Caki2 (cell line): ENCODE data around the gene GALNT10. TPM values are rescaled to one million over a fixed set of nuclear protein-coding genes. Genes with fewer than 3 reads are reported as not detected.

ENCODE experiments used
- DNase-seq: peaks from one replicate; pipeline ENCODE4 v3.0.0-alpha.2; 2015; ENCODE audit warnings: low read depth
- in situ Hi-C: cut with HindIII; loops from 2 replicates; pipeline ENCODE4 v1.10.0; 2016; ENCODE audit warnings: low sequenced_read_pairs, low pct_unique_long_range_greater_than_20kb, mixed read lengths
- total RNA-seq: library from RNA; depleted of rRNA; stranded (reverse); fragments of >200 nt; shearing (Covaris generic); gene quantifications from 2 replicates; pipeline ENCODE4 v1.2.3, GENCODE V29; 2014; ENCODE audit warnings: low replicate concordance

GALNT10 gene
- total RNA-seq, 1 experiment from 2014 or later = 19.8 TPM

GRCh38 chr5:154174091-154174490 is 16.4 kb upstream of the GALNT10 start:
- in situ Hi-C loops = no loop called here
- DNase-seq = no peak

GRCh38 chr5:154176181-154176580 is 14.4 kb upstream of the GALNT10 start:
- DNase-seq = no peak
- in situ Hi-C loops = no loop called here

- no peak for DNase-seq
- in situ Hi-C loops = no loop called here
Observed at GRCh38 chr5:154178661-154179060, 11.9 kb upstream of the GALNT10 start.

GRCh38 chr5:154179846-154180710 is 10.5 kb upstream of the GALNT10 start:
- in situ Hi-C loops = no loop called here
- DNase-seq = peak; percentile 45

GRCh38 chr5:154181161-154181560 is 9.4 kb upstream of the GALNT10 start:
- in situ Hi-C loops = no loop called here
- no peak for DNase-seq

- in situ Hi-C loops = no loop called here
- no peak for DNase-seq
Observed at GRCh38 chr5:154189256-154189818, 1.2 kb upstream of the GALNT10 start.

- in situ Hi-C loops = no loop called here
- peak; percentile 68 for DNase-seq
Observed at GRCh38 chr5:154189819-154190594, 526 bp upstream of the GALNT10 start.

- no peak for DNase-seq
- in situ Hi-C loops = no loop called here
Observed at GRCh38 chr5:154191467-154192261, 1.1 kb downstream of the GALNT10 start.

GRCh38 chr5:154193283-154193682 is 2.8 kb downstream of the GALNT10 start:
- in situ Hi-C loops = no loop called here

GRCh38 chr5:154193701-154194121 is 3.2 kb downstream of the GALNT10 start:
- DNase-seq = no peak
- in situ Hi-C loops = no loop called here

More at GRCh38 chr5:154193283-154193682, 2.8 kb downstream of the GALNT10 start:
- DNase-seq = no peak

- in situ Hi-C loops = no loop called here
- no peak for DNase-seq
Observed at GRCh38 chr5:154194345-154195329, 4.1 kb downstream of the GALNT10 start.

- no peak for DNase-seq
- in situ Hi-C loops = no loop called here
Observed at GRCh38 chr5:154196281-154196680, 5.7 kb downstream of the GALNT10 start.

- DNase-seq = no peak
- in situ Hi-C loops = no loop called here
Observed at GRCh38 chr5:154196955-154197652, 6.6 kb downstream of the GALNT10 start.

GRCh38 chr5:154197801-154198491 is 7.4 kb downstream of the GALNT10 start:
- in situ Hi-C loops = no loop called here
- no peak for DNase-seq

- no peak for DNase-seq
- in situ Hi-C loops = no loop called here
Observed at GRCh38 chr5:154198611-154199230, 8.2 kb downstream of the GALNT10 start.

- in situ Hi-C loops = no loop called here
Observed at GRCh38 chr5:154199263-154199662, 8.7 kb downstream of the GALNT10 start.

More at GRCh38 chr5:154199263-154199662, 8.7 kb downstream of the GALNT10 start:
- no peak for DNase-seq
